Cerebellar cortex (tissue), 1 donor: ENCODE measurements around the gene MAT2A.

Source experiments
- DNase-seq: peaks from one replicate; pipeline ENCODE4 v3.0.0-alpha.2; 2015; ENCODE audit warnings: low spot score

The MAT2A gene

GRCh38 chr2:85538507-85539360, at the start of gene MAT2A:
TSS of gene MAT2A (plus strand) at chr2:85539168. CDS start at chr2:85539288, 120 bp downstream.
- DNase-seq, result peak; percentile 89

- DNase-seq, result no peak
Measured at GRCh38 chr2:85490861-85491755, 47.9 kb upstream of the MAT2A start.

GRCh38 chr2:85496436-85496835, 42.5 kb upstream of the MAT2A start:
- no peak for DNase-seq

- no peak for DNase-seq
Measured at GRCh38 chr2:85497944-85498630, 40.9 kb upstream of the MAT2A start.

- no peak for DNase-seq
Measured at GRCh38 chr2:85501248-85501647, 37.7 kb upstream of the MAT2A start.

GRCh38 chr2:85502720-85503119, 36.2 kb upstream of the MAT2A start:
- no peak for DNase-seq

- DNase-seq, result no peak
Measured at GRCh38 chr2:85503168-85503850, 35.7 kb upstream of the MAT2A start.

GRCh38 chr2:85503851-85504777, 34.9 kb upstream of the MAT2A start:
- no peak for DNase-seq

GRCh38 chr2:85504778-85505261, 34.1 kb upstream of the MAT2A start:
- no peak for DNase-seq

- no peak for DNase-seq
Measured at GRCh38 chr2:85505551-85506238, 33.3 kb upstream of the MAT2A start.

GRCh38 chr2:85506768-85507181, 32.2 kb upstream of the MAT2A start:
- no peak for DNase-seq

- no peak for DNase-seq
Measured at GRCh38 chr2:85511008-85511811, 27.8 kb upstream of the MAT2A start.

- no peak for DNase-seq
Measured at GRCh38 chr2:85514323-85514722, 24.6 kb upstream of the MAT2A start.

GRCh38 chr2:85516653-85517389, 22.1 kb upstream of the MAT2A start:
- DNase-seq, result no peak

GRCh38 chr2:85522090-85522647, 16.8 kb upstream of the MAT2A start:
- no peak for DNase-seq

GRCh38 chr2:85523062-85523902, 15.7 kb upstream of the MAT2A start:
- no peak for DNase-seq

GRCh38 chr2:85523903-85524335, 15.0 kb upstream of the MAT2A start:
- DNase-seq, result no peak
